HepG2 (cell line): Measurements from ENCODE around the gene KLHL11. TPM values are rescaled to one million over a fixed set of nuclear protein-coding genes. Genes with fewer than 3 reads are reported as not detected.

Experiments
- ATF7 ChIP-seq, 2 experiments: fragments of 450-650 bp in 1 of 2; sonication (generic) in 1 of 2; formaldehyde crosslinking in 1 of 2; IDR thresholded peaks; 2 replicates each; pipeline versions ENCODE4 v1.4.0 to v1.6.1; 2016 to 2020; ENCODE audit warnings: antibody characterized with exemption in 1 of 2, mild to moderate bottlenecking in 1 of 2, missing genetic modification reagents in 1 of 2
- FOXP4 ChIP-seq: sonication (generic); formaldehyde crosslinking; IDR thresholded peaks from 2 replicates; pipeline ENCODE4 v1.4.0; 2020; ENCODE audit warnings: missing genetic modification reagents
- GMEB1 ChIP-seq: sonication (generic); formaldehyde crosslinking; IDR thresholded peaks from 2 replicates; pipeline ENCODE4 v1.5.1; 2020; ENCODE audit warnings: missing genetic modification reagents, mild to moderate bottlenecking, borderline replicate concordance
- HDAC2 ChIP-seq: sonication (generic); formaldehyde crosslinking; IDR thresholded peaks from 2 replicates; pipeline ENCODE4 v1.4.0; 2020; ENCODE audit warnings: missing genetic modification reagents
- MEF2D ChIP-seq: sonication (generic); formaldehyde crosslinking; IDR thresholded peaks from 2 replicates; pipeline ENCODE4 v1.5.1; 2020; ENCODE audit warnings: mild to moderate bottlenecking, missing genetic modification reagents
- MLLT10 ChIP-seq: sonication (generic); formaldehyde crosslinking; IDR thresholded peaks from 2 replicates; pipeline ENCODE4 v1.4.0; 2020; ENCODE audit warnings: missing genetic modification reagents
- TCF7L2 ChIP-seq: IDR thresholded peaks from 2 replicates; pipeline ENCODE4 v1.6.1; 2011; ENCODE audit warnings: mild to moderate bottlenecking, low read depth, low read length, moderate library complexity
- YEATS2 ChIP-seq: sonication (generic); formaldehyde crosslinking; IDR thresholded peaks from 2 replicates; pipeline ENCODE4 v1.4.0; 2020; ENCODE audit warnings: missing genetic modification reagents, borderline replicate concordance
- ZNF281 ChIP-seq: sonication (generic); formaldehyde crosslinking; IDR thresholded peaks from 2 replicates; pipeline ENCODE4 v1.4.0; 2020; ENCODE audit warnings: missing genetic modification reagents, borderline replicate concordance
- ZNF329 ChIP-seq: sonication (generic); formaldehyde crosslinking; IDR thresholded peaks from 2 replicates; pipeline ENCODE4 v1.9.0; 2021; ENCODE audit warnings: low read depth, mild to moderate bottlenecking, missing genetic modification reagents
- ZNF609 ChIP-seq: sonication (generic); formaldehyde crosslinking; IDR thresholded peaks from 2 replicates; pipeline ENCODE4 v1.4.0; 2020; ENCODE audit warnings: mild to moderate bottlenecking, missing genetic modification reagents, borderline replicate concordance
- ZNF674 ChIP-seq: sonication (generic); formaldehyde crosslinking; IDR thresholded peaks from 2 replicates; pipeline ENCODE4 v1.5.0; 2020; ENCODE audit warnings: low read depth, mild to moderate bottlenecking, missing genetic modification reagents
- polyA plus RNA-seq, 8 experiments: library from polyadenylated mRNA; depleted of rRNA in 3 of 8; stranded (reverse) in 7 of 8; unstranded in 1 of 8; fragments of >200 nt; fragmentation: Illumina TruSeq in 4 of 8; extraction: Trizol in 4 of 8; gene quantifications; 2 replicates each; pipeline versions ENCODE4 v1.2.1 to v1.2.3, GENCODE V29; 2011 to 2016; ENCODE audit warnings: low read depth in 4 of 8, missing spikeins in 1 of 8, mixed read lengths in 1 of 8; ENCODE audit not compliant: insufficient read depth in 1 of 8
- total RNA-seq, 5 experiments: library from RNA; depleted of rRNA; stranded (reverse); fragments of >200 nt; fragmentation: Illumina TruSeq; extraction: Trizol; gene quantifications; 2 replicates each; pipeline ENCODE4 v1.2.3, GENCODE V29; 2016; ENCODE audit warnings: low read depth in 1 of 5
- TF ChIP-seq, protein P1 (sequence below): sonication (generic); formaldehyde crosslinking; IDR thresholded peaks from 2 replicates; pipeline ENCODE4 v1.4.0; 2020; ENCODE audit warnings: mild to moderate bottlenecking, missing genetic modification reagents
- TF ChIP-seq, protein P2 (sequence below): IDR thresholded peaks from 2 replicates; pipeline ENCODE4 v1.6.1; 2016; ENCODE audit warnings: missing genetic modification reagents, missing compliant biosample characterization

Gene KLHL11
- total and polyA plus RNA-seq, 2 of the 13 experiments (the other 11 are each of a cell fraction or from before 2014, with no cell fraction given) = 7.7 to 27.5 TPM

DNA sequence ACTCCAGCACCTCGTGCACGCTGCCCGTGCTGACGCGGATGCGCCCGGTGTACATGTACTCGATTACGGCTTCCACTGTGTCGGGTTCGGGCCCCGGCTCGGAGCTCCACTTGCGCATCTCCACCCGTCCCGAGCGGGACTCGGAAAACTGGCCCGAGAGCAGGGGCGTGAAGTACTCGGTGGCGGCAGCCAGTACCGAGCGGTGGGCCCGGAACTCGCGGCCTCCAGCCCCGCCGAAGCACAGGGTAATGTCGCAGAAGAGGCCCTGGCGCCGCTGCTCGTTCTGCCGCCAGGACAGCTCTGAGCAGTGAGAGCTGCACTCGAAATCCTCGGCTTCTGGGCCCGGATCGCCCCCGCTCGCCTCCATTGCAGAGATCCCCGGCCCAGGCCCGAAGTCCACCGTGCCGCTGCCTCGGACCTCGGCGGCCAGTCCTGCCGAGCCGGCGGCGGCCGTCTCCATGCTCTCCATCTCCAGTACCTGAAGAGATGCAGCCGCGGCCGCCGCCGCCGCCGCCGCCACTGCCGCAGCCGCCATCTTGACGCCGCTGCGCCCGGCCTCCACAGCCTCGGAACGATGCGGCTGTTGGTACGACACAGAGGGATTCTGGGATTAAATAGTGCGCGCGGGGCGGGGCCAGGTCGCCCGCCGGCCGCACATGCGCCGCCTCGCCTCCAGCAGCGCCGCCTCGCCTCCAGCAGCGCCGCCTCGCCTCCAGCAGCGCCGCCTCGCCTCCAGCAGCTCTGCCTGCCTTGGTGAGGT, at the start of gene KLHL11 (continued):
- TF ChIP-seq ZNF281 (no peak; the same call in 1 of the 2 replicates), TCF7L2 (no peak), MEF2D (CRISPR knock-in tag) (peak; percentile 66; the same call in 1 of the 2 replicates), ZNF674 (no peak), ZNF609 (no peak), MLLT10 (CRISPR knock-in tag) (no peak), ATF7 (IDR thresholded peaks at IDR 0.05) (no peak), ATF7 (CRISPR knock-in tag; IDR thresholded peaks at IDR 0.05) (0 out of 2 replicates have a peak, but pooled peaks have one; percentile 64), ZNF329 (no peak; the same call in none of the 2 replicates), GMEB1 (CRISPR knock-in tag) (peak; percentile 88), YEATS2 (CRISPR knock-in tag) (peak; percentile 8; the same call in 1 of the 2 replicates), HDAC2 (CRISPR knock-in tag) (no peak), FOXP4 (CRISPR knock-in tag) (peak; percentile 52)
- TF ChIP-seq, protein P1, sequence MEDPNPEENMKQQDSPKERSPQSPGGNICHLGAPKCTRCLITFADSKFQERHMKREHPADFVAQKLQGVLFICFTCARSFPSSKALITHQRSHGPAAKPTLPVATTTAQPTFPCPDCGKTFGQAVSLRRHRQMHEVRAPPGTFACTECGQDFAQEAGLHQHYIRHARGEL = 0 out of 2 replicates have a peak, but pooled peaks have one; percentile 17
- TF ChIP-seq, protein P2, sequence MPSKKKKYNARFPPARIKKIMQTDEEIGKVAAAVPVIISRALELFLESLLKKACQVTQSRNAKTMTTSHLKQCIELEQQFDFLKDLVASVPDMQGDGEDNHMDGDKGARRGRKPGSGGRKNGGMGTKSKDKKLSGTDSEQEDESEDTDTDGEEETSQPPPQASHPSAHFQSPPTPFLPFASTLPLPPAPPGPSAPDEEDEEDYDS (CRISPR knock-in tag) = peak; percentile 95
